Posterior vena cava (tissue), 2 donors: Measurements from ENCODE around the gene RRP12. TPM values are rescaled to one million over a fixed set of nuclear protein-coding genes. Genes with fewer than 3 reads are reported as not detected.
A peak's percentile ranks its signal among the peaks of the same experiment; 100 is the strongest.

ENCODE experiments used
- DNase-seq: peaks from one replicate; pipeline ENCODE4 v3.0.0-alpha.2; 2020; ENCODE audit warnings: low spot score
- intact Hi-C, 2 donors: fragments of 100-400 bp; cut with DNase I; formaldehyde crosslinking; loops; one replicate each; pipeline versions ENCODE4 v1.14.1 to v1.14.2; 2022 to 2023
- total RNA-seq, 2 donors: library from RNA; stranded (reverse); fragmentation: NEBNext Ultra II Directional; extraction: Animal tissue kit (Norgen Biotek cat#: 25700); gene quantifications; one replicate each; pipeline ENCODE4 v1.2.1, GENCODE V29; 2021
- donor health status: DM: yes; HTN: yes; CAD: no.
- donor health status: DM: yes; HTN: yes; CAD: no.

Gene RRP12
- total RNA-seq, 2 donors from 2014 or later: 16.7 to 25.9 TPM

DNA sequence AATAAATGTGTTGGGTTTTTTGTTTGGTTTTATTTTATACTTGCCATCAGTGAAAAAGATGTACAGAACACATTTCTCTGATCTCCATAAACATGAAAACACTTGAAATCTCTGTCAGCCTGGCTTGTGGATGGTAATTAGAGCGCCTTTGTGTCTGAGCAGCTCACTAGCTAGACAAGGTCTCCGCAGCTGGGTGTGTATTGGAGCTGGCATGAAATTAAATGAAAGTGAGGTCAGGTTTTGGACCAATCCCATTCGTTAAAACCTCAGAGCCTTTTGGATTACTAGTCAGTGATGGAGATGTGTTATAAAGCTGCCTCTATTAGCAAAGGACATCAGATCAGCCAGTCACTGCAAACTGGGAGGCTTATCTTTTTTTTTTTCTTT, 79.3 kb downstream of the RRP12 start:
- peak; percentile 3 for DNase-seq
- intact Hi-C loops: no loop called here

DNA sequence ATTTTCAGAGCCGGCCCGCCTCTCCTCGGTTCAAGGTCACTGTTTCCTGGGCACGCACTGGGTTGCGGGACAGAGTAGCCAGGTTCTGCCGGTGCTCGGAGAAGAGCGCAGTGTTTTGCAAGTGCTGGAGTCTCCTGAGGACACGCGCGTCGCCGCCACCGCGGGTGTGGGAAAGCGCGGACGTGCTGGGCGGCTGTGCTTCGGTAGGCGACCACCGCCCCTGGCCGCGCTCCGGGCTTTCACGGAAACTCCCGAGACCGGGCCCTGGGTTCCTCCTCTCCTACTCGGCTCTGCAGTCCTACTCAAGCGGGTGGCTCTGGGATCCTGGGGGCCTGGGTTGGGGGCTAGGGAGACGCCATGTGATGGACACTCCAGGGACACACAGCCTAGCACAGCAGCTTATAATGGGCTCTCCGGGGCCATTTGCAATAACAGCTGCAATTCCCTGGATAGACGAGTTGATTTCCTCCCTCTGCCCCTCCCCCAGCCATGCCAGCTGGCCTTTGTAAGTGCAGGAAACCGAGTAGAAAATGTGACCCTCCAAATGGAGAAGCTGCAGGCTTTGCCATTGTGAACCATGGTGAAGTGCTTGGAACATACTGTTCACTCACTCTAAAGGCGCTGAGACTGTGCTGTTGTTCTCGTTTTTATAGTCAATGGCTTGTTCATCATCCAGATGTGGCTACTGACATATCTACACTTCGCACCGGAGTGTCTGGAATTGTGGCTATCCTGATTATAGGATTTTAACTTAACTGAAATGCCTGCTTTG, 79.9 kb downstream of the RRP12 start:
- peak; percentile 84 for DNase-seq
- intact Hi-C loops: no loop called here

DNA sequence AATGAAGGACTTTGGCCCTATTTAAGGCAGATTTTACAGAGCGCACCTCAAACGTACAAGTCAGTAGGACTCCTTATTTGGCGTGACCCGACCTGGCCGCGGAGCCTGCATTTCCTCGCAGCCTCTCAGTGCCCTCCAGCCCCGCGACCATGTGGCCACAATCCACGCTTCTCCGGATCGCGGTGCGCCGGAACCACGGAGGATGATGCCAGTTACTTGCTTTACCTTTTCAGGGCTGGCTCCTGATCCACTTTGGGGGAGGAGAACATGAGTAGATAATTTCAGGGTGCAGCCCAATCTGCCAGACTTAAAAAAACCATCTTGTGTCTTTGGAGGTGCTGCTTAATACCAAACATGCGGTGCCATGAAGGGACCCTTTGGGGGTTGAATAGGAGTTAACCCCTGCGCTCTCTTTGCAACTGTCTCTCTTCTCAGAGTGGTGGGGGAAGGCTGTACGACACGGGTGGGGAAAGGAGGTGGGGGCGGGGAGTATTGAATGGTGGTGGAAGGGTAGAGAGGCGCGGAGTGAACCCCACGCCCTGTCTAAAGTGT, 80.6 kb downstream of the RRP12 start:
- intact Hi-C loops: no loop called here
- peak; percentile 80 for DNase-seq

DNA sequence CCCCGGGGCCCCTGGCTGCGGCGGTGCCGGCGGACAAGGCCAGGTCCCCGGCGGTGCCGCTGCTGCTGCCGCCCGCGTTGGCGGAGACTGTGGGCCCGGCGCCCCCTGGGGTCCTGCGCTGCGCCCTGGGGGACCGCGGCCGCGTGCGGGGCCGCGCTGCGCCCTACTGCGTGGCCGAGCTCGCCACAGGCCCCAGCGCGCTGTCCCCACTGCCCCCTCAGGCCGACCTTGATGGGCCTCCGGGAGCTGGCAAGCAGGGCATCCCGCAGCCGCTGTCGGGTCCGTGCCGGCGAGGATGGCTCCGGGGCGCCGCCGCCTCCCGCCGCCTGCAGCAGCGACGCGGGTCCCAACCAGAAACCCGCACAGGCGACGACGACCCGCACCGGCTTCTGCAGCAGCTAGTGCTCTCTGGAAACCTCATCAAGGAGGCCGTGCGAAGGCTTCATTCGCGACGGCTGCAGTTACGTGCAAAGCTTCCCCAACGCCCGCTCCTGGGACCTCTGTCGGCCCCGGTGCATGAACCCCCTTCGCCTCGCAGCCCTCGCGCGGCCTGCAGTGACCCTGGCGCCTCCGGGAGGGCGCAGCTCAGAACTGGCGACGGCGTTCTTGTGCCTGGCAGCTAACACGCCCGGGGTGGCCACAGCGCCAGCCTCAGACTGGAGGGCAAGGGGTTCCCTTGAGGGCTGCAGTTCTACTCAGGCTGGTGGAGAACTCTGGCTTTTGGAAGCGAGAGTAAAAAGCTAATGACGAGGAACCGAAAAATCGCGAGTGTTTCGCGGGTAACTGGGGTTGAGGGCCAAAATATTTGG, 81.3 kb downstream of the RRP12 start:
- DNase-seq: peak; percentile 88
- intact Hi-C loops: no loop called here

DNA sequence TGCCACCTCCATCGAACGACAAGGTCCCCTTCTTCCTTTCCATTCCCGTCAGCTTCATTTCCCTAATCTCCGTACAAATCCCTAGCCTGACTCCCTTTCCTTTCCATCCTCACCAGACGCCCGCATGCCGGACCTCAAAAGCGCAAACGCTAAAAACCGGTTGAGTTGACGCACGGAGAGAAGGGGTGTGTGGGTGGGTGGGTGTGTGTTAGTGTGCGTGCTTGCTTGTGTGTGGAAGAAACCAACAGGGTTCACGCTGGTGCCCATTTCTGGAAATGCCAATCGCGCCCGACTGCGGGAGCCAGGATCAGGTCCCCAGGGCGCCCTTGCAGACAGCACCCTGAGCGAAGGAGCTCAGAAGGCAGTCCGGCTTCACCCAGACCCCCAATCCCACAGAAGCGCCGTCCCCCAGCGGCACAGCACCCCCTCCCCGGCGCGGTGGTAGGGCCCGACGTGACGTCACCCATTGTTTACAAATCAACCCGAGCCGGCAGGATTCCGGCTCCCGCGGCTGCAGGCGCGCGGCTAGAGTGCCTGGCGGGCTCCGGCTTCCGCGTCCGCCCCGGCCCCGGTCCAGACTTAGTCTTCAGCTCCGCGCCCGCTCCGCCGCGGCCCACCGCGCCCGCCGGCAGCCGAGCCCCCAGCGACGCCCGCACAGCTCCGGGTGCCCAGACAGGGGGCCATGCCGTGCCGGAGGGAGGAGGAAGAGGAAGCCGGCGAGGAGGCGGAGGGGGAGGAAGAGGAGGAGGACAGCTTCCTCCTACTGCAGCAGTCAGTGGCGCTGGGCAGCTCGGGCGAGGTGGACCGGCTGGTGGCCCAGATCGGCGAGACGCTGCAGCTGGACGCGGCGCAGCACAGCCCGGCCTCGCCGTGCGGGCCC, 82.1 kb downstream of the RRP12 start, which contains the start of gene FRAT1:
FRAT1 (plus strand) TSS at position 500 of the 880 bp plus-strand sequence; CDS start at position 683, 183 bp downstream.
- intact Hi-C loops: no loop called here
- DNase-seq: peak; percentile 97

DNA sequence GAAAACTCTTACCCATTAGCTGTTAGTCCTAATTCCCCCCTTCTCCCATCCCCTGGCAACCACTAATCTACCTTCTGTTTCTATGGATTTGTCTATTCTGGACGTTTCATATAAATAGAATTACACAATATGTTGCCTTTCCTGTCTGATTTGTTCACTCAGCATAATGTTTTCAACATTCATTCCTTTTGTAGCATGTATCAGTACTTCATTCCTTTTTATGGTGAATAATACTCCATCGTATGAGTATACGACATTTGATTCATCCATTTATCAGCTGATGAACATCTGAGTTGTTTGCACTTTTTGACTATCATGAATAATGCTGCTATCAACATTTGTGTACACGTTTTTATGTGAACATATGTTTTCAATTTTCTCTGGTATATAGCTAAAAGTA, 86.5 kb downstream of the RRP12 start:
- intact Hi-C loops: no loop called here
- DNase-seq: no peak

DNA sequence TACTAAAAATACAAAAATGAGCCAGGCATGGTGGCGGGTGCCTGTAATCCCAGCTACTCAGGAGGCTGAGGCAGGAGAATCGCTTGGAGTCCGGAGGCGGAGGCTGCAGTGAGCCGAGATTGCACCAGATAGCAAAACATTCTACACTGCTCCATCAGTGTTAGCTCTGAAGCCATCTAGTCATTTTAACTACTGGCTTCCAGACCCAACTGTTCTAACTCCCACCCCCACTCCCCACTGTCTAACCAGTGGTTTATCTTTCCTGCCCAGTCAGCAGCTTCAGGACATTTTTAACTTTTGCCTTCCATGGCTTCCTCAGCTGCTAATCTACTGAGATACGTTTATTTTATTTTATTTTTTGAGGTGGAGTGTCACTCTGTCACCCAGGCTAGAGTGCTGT, 88.2 kb downstream of the RRP12 start:
- intact Hi-C loops: no loop called here

DNA sequence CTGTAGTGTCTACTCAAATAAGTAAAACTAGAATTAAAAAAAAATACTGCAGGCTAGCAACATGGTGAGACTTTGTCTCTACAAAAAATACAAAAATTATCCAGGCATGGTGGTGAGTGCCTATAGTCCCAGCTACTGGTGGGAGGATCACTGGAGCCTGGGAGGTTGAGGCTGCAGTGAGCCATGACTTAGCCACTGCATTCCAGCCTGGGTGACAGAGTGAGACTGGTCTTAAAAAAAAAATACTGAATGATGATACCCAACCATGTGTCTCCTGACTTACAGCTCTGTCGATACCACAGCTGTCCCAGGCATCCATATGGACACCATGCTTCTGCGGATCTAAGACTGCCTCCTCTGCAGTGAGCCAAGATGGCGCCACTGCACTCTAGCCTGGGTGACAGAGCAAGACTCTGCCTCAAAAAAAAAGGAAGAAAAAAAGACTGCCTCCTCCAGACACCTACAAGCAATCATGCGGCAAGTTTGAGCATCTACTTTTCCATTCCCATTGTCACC, 90.0 kb downstream of the RRP12 start:
- intact Hi-C loops: no loop called here
- DNase-seq: no peak

More for the DNA sequence above, 88.2 kb downstream of the RRP12 start:
- DNase-seq: no peak

DNA sequence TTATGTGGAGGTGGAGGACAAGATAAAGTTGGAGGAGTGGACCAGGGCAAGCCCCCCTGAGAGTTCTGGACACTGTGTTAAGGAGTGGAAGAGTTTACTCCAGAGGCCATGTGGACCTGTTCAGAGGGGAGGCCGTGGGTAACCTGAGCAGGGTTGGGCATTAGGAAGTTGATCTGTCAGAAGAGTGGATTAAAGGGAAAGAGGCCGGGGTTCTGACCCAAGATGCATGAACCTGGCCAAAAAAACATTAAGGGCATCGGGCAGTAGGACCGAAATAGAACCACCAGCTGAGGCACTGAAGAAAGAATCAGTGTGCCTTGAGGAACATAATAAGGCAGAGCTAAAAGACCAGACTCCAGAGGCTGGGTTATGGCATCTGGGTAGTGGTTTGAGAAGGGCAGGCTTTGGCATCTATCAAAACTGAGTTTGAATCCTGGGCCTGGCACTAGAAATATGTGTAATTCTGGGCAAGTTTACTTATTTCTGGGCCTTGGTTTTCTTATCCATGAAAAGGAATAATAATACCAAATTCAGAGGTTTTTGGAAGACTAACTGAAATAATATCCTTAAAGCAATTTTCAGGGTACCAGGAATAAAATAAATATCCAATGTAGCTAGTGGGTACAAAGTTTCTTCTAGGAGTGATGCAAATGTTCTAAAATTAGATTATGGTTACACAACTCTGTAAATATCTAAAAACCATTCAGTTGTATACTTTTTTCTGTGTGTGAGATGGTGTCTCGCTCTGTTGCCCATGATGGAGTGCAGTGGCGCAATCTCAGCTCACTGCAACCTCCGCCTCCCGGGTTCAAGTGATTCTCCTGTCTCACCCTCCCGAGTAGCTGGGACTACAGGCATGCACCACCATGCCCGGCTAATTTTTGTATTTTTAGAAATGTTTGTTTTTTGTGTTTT, 93.0 kb downstream of the RRP12 start:
- intact Hi-C loops: no loop called here
- DNase-seq: no peak

DNA sequence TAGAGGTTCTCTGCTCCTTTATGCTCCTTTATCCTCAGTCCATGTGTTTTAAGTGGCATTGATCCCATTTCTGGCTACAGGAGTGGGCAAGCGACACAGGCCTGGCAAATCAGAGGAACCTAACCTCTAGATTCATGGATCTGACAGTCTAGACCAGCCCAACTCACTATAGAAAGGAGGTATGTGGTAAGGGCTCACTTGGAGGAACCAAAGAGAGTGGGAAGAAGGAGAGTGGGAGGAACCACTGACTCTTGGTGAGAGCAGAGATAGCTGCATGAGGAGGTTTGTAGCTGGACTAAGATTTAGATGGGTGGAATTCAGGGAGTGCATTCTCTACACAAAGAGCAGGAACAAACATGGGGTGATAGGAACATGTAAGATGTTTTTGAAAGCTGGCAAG, 93.7 kb downstream of the RRP12 start:
- DNase-seq: no peak

More for the DNA sequence above, 93.7 kb downstream of the RRP12 start:
- intact Hi-C loops: no loop called here

Other genes with a start within 250 kb of the RRP12 start
- under 1 TPM; 0.23 to 0.33 TPM for gene SLIT1, start 215.4 kb downstream of the RRP12 start, total RNA-seq
- 1 to 10 TPM; 6.8 to 7.6 TPM for gene ARHGAP19, start 108.7 kb downstream of the RRP12 start, total RNA-seq
- gene FRAT1, start 82.1 kb downstream of the RRP12 start, total RNA-seq: 1 to 10 TPM; 2.1 to 4.2 TPM
- 1 to 10 TPM; 4.3 to 6.8 TPM for gene FRAT2, start 66.6 kb downstream of the RRP12 start, total RNA-seq
- gene PGAM1, start 24.9 kb upstream of the RRP12 start, total RNA-seq: 100 to 1,000 TPM; 153 to 171 TPM
- 10 to 100 TPM; 22.3 to 28.6 TPM for gene EXOSC1, start 44.7 kb upstream of the RRP12 start, total RNA-seq
- 10 to 100 TPM; 21.5 to 24.8 TPM for gene ZDHHC16, start 44.8 kb upstream of the RRP12 start, total RNA-seq
- gene MMS19, start 97.1 kb upstream of the RRP12 start, total RNA-seq: 10 to 100 TPM; 29.5 to 32.1 TPM
- 10 to 100 TPM; 15.6 to 16.5 TPM for gene UBTD1, start 97.6 kb upstream of the RRP12 start, total RNA-seq
- gene ANKRD2, start 171.4 kb upstream of the RRP12 start, total RNA-seq: 1 to 10 TPM in 1 of 2 donors, under 1 TPM in 1; 0.67 to 1.1 TPM
- 1 to 10 TPM; 1.5 to 4.1 TPM for gene HOGA1, start 183.0 kb upstream of the RRP12 start, total RNA-seq
- under 1 TPM; 0.19 to 0.46 TPM for gene C10orf62, start 188.4 kb upstream of the RRP12 start, total RNA-seq
- gene MORN4, start 232.2 kb upstream of the RRP12 start, total RNA-seq: 1 to 10 TPM; 3.4 to 6.5 TPM
- gene PI4K2A, start 239.3 kb upstream of the RRP12 start, total RNA-seq: 10 to 100 TPM; 13.8 to 15.9 TPM